Keratinocyte (primary cell): ENCODE results near the gene ZIC5. TPM values are rescaled to one million over a fixed set of nuclear protein-coding genes. Genes with fewer than 3 reads are reported as not detected.

Experiments used
- DNase-seq: peaks from one replicate; pipeline ENCODE4 v3.0.0-alpha.2; 2011; ENCODE audit warnings: low read depth, missing footprints, low spot score
- FAIRE-seq: peaks from 2 replicates; lab custom pipeline; 2011; peaks lifted over from hg19 to GRCh38; lab: Jason Lieb, UNC
- H2AFZ ChIP-seq: 2 replicates; pipeline ENCODE4 v1.6.0; 2012; ENCODE audit warnings: low read length, control low read depth, inconsistent platforms; ENCODE audit not compliant: control insufficient read depth
- H3K27ac ChIP-seq: 2 replicates; pipeline ENCODE4 v1.5.1; 2011; ENCODE audit warnings: low read length; ENCODE audit not compliant: control insufficient read depth, insufficient read depth
- H3K27me3 ChIP-seq: 3 replicates; pipeline ENCODE4 v1.6.0; 2011; ENCODE audit warnings: low read length; ENCODE audit not compliant: control insufficient read depth, insufficient read depth; ENCODE audit errors: extremely low read depth
- H3K36me3 ChIP-seq, 2 experiments: 2 replicates in 1 of 2; 3 replicates in 1 of 2; pipeline ENCODE4 v1.5.1; 2011; ENCODE audit warnings: low read length in 2 of 2, mild to moderate bottlenecking in 1 of 2; ENCODE audit not compliant: control insufficient read depth in 2 of 2, insufficient read depth in 2 of 2; ENCODE audit errors: extremely low read depth in 1 of 2
- H3K4me1 ChIP-seq: 3 replicates; pipeline ENCODE4 v1.5.1; 2011; ENCODE audit warnings: low read length; ENCODE audit not compliant: control insufficient read depth, insufficient read depth; ENCODE audit errors: extremely low read depth
- H3K4me2 ChIP-seq: 3 replicates; pipeline ENCODE4 v1.6.0; 2011; ENCODE audit warnings: low read depth, low read length; ENCODE audit not compliant: control insufficient read depth, insufficient read depth; ENCODE audit errors: extremely low read depth
- H3K4me3 ChIP-seq, 3 experiments: fragments of 200-600 bp in 1 of 3; sonication (generic) in 1 of 3; 2 replicates in 2 of 3; 3 replicates in 1 of 3; pipeline ENCODE4 v1.5.1; 2011 to 2016; ENCODE audit warnings: low read length in 3 of 3, mild to moderate bottlenecking in 3 of 3, control low read depth in 2 of 3, inconsistent platforms in 1 of 3, low read depth in 1 of 3, mixed read lengths in 1 of 3, mixed run types in 1 of 3, moderate library complexity in 1 of 3; ENCODE audit not compliant: control insufficient read depth in 2 of 3, insufficient read depth in 2 of 3; ENCODE audit errors: extremely low read depth in 1 of 3
- H3K79me2 ChIP-seq: 2 replicates; pipeline ENCODE4 v1.6.0; 2012; ENCODE audit warnings: low read length; ENCODE audit not compliant: control insufficient read depth, insufficient read depth
- H3K9ac ChIP-seq: 3 replicates; pipeline ENCODE4 v1.6.0; 2011; ENCODE audit warnings: low read length; ENCODE audit not compliant: control insufficient read depth, insufficient read depth; ENCODE audit errors: extremely low read depth
- H3K9me1 ChIP-seq: 3 replicates; pipeline ENCODE4 v1.6.0; 2011; ENCODE audit warnings: low read length; ENCODE audit not compliant: control insufficient read depth, insufficient read depth; ENCODE audit errors: extremely low read depth
- H3K9me3 ChIP-seq: 2 replicates; pipeline ENCODE4 v1.5.1; 2012; ENCODE audit warnings: low read depth, low read length; ENCODE audit not compliant: control insufficient read depth
- H4K20me1 ChIP-seq: 3 replicates; pipeline ENCODE4 v1.6.0; 2011; ENCODE audit warnings: low read length; ENCODE audit not compliant: control insufficient read depth, insufficient read depth; ENCODE audit errors: extremely low read depth
- EZH2 ChIP-seq: IDR thresholded peaks from one replicate; pipeline ENCODE4 v1.6.1; 2012; ENCODE audit warnings: inconsistent platforms, mild to moderate bottlenecking, low read length, moderate library complexity
- dilution Hi-C: fragments of 300-500 bp; cut with MboI; formaldehyde crosslinking; loops from one replicate; pipeline ENCODE4 v1.7.0; 2020; ENCODE audit warnings: low sequenced_read_pairs; ENCODE audit not compliant: extremely low pct_ligation_motif_present
- polyA plus RNA-seq, 5 experiments: library from polyadenylated mRNA; depleted of rRNA in 3 of 5; stranded (reverse) in 3 of 5; stranded (forward) in 1 of 5; unstranded in 1 of 5; fragments of >200 nt; gene quantifications; 1 replicate in 1 of 5; 2 replicates in 3 of 5; 3 replicates in 1 of 5; pipeline versions ENCODE4 v1.2.1 to v1.2.3, GENCODE V29; 2011 to 2012; ENCODE audit warnings: missing spikeins in 2 of 5, low read depth in 1 of 5, low replicate concordance in 1 of 5
- TF ChIP-seq, protein P1 (sequence below), 3 experiments: IDR thresholded peaks in 1 of 3; conservative IDR thresholded peaks in 1 of 3; optimal IDR thresholded peaks in 1 of 3; 2 replicates in 2 of 3; 3 replicates in 1 of 3; pipeline versions ENCODE3 to v1.5.1; 2011; ENCODE audit warnings: low read length in 3 of 3, mild to moderate bottlenecking in 3 of 3, moderate library complexity in 2 of 3, control low read depth in 1 of 3, inconsistent platforms in 1 of 3; ENCODE audit not compliant: insufficient read depth in 2 of 3; ENCODE audit errors: extremely low read depth in 1 of 3

ZIC5 gene
- polyA plus RNA-seq, 1 donor (not counting 4 experiments of a cell fraction or from before 2014, with no cell fraction given) = not detected

GRCh38 chr13:99932912-99933311 lies 38.7 kb downstream of the ZIC5 start:
- Histone ChIP-seq H3K79me2 (no peaks in the 10 kb centered on the region), H3K9me3 (no peaks in the 10 kb centered on the region), H3K4me2 (no peak overlapping the region), H3K9ac (no peak overlapping the region), H3K27ac (no peak overlapping the region), H3K27me3 (no peaks in the 10 kb centered on the region), H3K4me3 (no peak overlapping the region), H2AFZ (no peak overlapping the region), H3K36me3 (no peaks in the 10 kb centered on the region), H3K9me1 (no peaks in the 10 kb centered on the region), H4K20me1 (no peaks in the 10 kb centered on the region), H3K4me1 (no peaks in the 10 kb centered on the region)
- DNase-seq = no peak
- FAIRE-seq = no peak
- no peak for TF ChIP-seq EZH2
- dilution Hi-C loops = no loop called here

- DNase-seq (no peak), FAIRE-seq (no peak)
- no peaks in the 10 kb centered on the region for H4K20me1 ChIP-seq
- H3K9me3 ChIP-seq = no peaks in the 10 kb centered on the region
- no peak overlapping the region for H3K27ac ChIP-seq
- H3K4me1 ChIP-seq = no peaks in the 10 kb centered on the region
- no peak for TF ChIP-seq EZH2
- TF ChIP-seq, protein P1, sequence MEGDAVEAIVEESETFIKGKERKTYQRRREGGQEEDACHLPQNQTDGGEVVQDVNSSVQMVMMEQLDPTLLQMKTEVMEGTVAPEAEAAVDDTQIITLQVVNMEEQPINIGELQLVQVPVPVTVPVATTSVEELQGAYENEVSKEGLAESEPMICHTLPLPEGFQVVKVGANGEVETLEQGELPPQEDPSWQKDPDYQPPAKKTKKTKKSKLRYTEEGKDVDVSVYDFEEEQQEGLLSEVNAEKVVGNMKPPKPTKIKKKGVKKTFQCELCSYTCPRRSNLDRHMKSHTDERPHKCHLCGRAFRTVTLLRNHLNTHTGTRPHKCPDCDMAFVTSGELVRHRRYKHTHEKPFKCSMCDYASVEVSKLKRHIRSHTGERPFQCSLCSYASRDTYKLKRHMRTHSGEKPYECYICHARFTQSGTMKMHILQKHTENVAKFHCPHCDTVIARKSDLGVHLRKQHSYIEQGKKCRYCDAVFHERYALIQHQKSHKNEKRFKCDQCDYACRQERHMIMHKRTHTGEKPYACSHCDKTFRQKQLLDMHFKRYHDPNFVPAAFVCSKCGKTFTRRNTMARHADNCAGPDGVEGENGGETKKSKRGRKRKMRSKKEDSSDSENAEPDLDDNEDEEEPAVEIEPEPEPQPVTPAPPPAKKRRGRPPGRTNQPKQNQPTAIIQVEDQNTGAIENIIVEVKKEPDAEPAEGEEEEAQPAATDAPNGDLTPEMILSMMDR (optimal IDR thresholded peaks at IDR 0.05 in 1 of 3, IDR thresholded peaks at IDR 0.05 in 1 of 3, conservative IDR thresholded peaks at IDR 0.05 in 1 of 3; ENCODE audit: extremely low read depth in 1 of 3, insufficient read depth in 2 of 3, low read length in 3 of 3) = no peak
- H3K4me2 ChIP-seq = no peak overlapping the region
- H2AFZ ChIP-seq = no peak overlapping the region
- no peak overlapping the region for H3K9ac ChIP-seq
- dilution Hi-C loops = no loop called here
- no peak overlapping the region for H3K4me3 ChIP-seq
- H3K36me3 ChIP-seq = no peaks in the 10 kb centered on the region
- no peaks in the 10 kb centered on the region for H3K79me2 ChIP-seq
- H3K27me3 ChIP-seq = no peaks in the 10 kb centered on the region
- H3K9me1 ChIP-seq = no peaks in the 10 kb centered on the region
These were observed 40.6 kb downstream of the ZIC5 start for GRCh38 chr13:99930925-99931324.

- dilution Hi-C loops = no loop called here
- Histone ChIP-seq H3K27ac (no peak overlapping the region), H3K4me2 (no peak overlapping the region), H2AFZ (no peak overlapping the region), H3K9ac (no peak overlapping the region), H3K4me3 (no peak overlapping the region), H3K9me3 (no peaks in the 10 kb centered on the region), H4K20me1 (no peaks in the 10 kb centered on the region), H3K27me3 (no peaks in the 10 kb centered on the region), H3K36me3 (no peaks in the 10 kb centered on the region), H3K4me1 (no peaks in the 10 kb centered on the region), H3K9me1 (no peaks in the 10 kb centered on the region), H3K79me2 (no peaks in the 10 kb centered on the region)
- FAIRE-seq = no peak
- no peak for DNase-seq
- TF ChIP-seq, protein P1 (optimal IDR thresholded peaks at IDR 0.05 in 1 of 3, IDR thresholded peaks at IDR 0.05 in 1 of 3, conservative IDR thresholded peaks at IDR 0.05 in 1 of 3; ENCODE audit: extremely low read depth in 1 of 3, insufficient read depth in 2 of 3, low read length in 3 of 3) = no peak
- TF ChIP-seq EZH2 = no peak
These were observed 41.7 kb downstream of the ZIC5 start for GRCh38 chr13:99929866-99930265.
